NCI-H446 treated with DMSO at 0.1 percent for 48 hours (cell line): Measurements from ENCODE around the gene EIF4EBP2.

ENCODE experiments used
- DNase-seq: peaks from one replicate; lab custom pipeline; 2025; lab: John Stamatoyannopoulos, UW

EIF4EBP2 gene

GRCh38 chr10:70379581-70380176, 24.3 kb upstream of the EIF4EBP2 start:
- no peak for DNase-seq

- no peak for DNase-seq
Observed at GRCh38 chr10:70380350-70381135, 23.4 kb upstream of the EIF4EBP2 start.

GRCh38 chr10:70381471-70382421, 22.2 kb upstream of the EIF4EBP2 start:
- peak; percentile 47 for DNase-seq

GRCh38 chr10:70391654-70392053, 12.3 kb upstream of the EIF4EBP2 start:
- no peak for DNase-seq

- no peak for DNase-seq
Observed at GRCh38 chr10:70396140-70396539, 7.8 kb upstream of the EIF4EBP2 start.

- DNase-seq: no peak
Observed at GRCh38 chr10:70399177-70399576, 4.8 kb upstream of the EIF4EBP2 start.

- DNase-seq: no peak
Observed at GRCh38 chr10:70403483-70404035, 386 bp upstream of the EIF4EBP2 start.

GRCh38 chr10:70404787-70405036, 767 bp downstream of the EIF4EBP2 start:
- no peak for DNase-seq

GRCh38 chr10:70405037-70405824, 1.3 kb downstream of the EIF4EBP2 start:
- no peak for DNase-seq

- DNase-seq: no peak
Observed at GRCh38 chr10:70409772-70410171, 5.8 kb downstream of the EIF4EBP2 start.

GRCh38 chr10:70410608-70411007, 6.7 kb downstream of the EIF4EBP2 start:
- DNase-seq: no peak

GRCh38 chr10:70412356-70412755, 8.4 kb downstream of the EIF4EBP2 start:
- no peak for DNase-seq

GRCh38 chr10:70417568-70417967, 13.6 kb downstream of the EIF4EBP2 start:
- no peak for DNase-seq

GRCh38 chr10:70418229-70418628, 14.3 kb downstream of the EIF4EBP2 start:
- DNase-seq: no peak

GRCh38 chr10:70418713-70419112, 14.8 kb downstream of the EIF4EBP2 start:
- no peak for DNase-seq

GRCh38 chr10:70424320-70424719, 20.4 kb downstream of the EIF4EBP2 start:
- DNase-seq: no peak

GRCh38 chr10:70425096-70425495, 21.2 kb downstream of the EIF4EBP2 start:
- no peak for DNase-seq

GRCh38 chr10:70426823-70427222, 22.9 kb downstream of the EIF4EBP2 start:
- DNase-seq: no peak

GRCh38 chr10:70430493-70431445, 26.8 kb downstream of the EIF4EBP2 start:
- DNase-seq: no peak

GRCh38 chr10:70432101-70432500, 28.2 kb downstream of the EIF4EBP2 start:
- no peak for DNase-seq
